Epithelial cell of esophagus (primary cell): ENCODE data around the gene NT5M.

ENCODE experiments used
- DNase-seq: peaks from one replicate; pipeline ENCODE4 v3.0.0; 2010; ENCODE audit warnings: low read depth
- H3K4me3 ChIP-seq: 2 replicates; pipeline ENCODE4 v1.5.1; 2011; ENCODE audit warnings: mild to moderate bottlenecking, low read length, control low read depth
- TF ChIP-seq, protein P1 (sequence below): IDR thresholded peaks from 2 replicates; pipeline ENCODE4 v1.5.1; 2011; ENCODE audit warnings: low read depth, mild to moderate bottlenecking, low read length, control low read depth, inconsistent platforms; ENCODE audit not compliant: insufficient read depth; ENCODE audit errors: missing control alignments

NT5M gene

GRCh38 chr17:17352836-17353624 lies 49.9 kb downstream of the NT5M start:
- DNase-seq: no peak
- TF ChIP-seq, protein P1, sequence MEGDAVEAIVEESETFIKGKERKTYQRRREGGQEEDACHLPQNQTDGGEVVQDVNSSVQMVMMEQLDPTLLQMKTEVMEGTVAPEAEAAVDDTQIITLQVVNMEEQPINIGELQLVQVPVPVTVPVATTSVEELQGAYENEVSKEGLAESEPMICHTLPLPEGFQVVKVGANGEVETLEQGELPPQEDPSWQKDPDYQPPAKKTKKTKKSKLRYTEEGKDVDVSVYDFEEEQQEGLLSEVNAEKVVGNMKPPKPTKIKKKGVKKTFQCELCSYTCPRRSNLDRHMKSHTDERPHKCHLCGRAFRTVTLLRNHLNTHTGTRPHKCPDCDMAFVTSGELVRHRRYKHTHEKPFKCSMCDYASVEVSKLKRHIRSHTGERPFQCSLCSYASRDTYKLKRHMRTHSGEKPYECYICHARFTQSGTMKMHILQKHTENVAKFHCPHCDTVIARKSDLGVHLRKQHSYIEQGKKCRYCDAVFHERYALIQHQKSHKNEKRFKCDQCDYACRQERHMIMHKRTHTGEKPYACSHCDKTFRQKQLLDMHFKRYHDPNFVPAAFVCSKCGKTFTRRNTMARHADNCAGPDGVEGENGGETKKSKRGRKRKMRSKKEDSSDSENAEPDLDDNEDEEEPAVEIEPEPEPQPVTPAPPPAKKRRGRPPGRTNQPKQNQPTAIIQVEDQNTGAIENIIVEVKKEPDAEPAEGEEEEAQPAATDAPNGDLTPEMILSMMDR: no peak

DNA sequence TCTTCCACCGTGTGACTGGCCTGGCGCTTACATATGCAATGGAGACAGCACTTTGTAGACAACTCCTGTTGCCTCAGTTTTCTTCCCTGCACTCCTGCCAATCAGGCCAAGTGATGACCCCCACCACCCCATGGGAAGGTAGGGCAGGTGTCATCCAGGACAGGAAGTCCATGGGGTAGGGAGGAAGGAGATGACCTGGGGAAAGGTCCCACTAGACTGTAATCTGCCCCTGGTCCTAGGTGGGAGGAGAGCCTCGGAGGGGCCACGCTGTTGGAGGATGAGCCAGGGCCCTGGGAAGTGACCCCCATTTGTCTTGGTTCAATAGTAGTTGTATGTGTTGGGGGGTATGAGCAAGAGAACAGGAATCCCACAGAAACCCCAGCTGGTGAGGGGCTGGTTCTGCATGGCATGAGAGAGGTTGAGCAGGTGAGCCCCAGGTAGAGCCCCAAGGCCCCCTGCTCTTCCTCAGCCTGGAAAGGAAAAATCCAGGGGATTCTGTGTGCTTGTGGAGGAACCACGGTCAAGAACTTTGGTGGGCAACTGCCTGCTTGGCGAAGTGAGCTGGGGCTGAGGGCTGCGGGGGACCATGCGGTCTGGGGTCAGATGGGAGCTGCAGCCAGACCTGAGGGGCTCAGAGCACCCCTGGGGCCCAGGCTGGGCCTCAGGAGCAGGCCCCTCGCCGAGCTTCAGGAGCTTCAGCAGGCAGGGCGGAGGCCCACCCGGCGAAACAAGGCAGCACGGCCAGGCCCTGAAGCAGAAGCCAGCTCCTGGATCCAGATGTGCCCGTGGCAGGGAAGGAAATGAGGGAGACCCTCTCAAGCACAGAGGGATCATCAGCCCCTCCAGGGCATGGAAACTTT lies 50.7 kb downstream of the NT5M start:
- no peak overlapping the region for H3K4me3 ChIP-seq
- TF ChIP-seq, protein P1: no peak
- no peak for DNase-seq

More at GRCh38 chr17:17352836-17353624, 49.9 kb downstream of the NT5M start:
- no peak overlapping the region for H3K4me3 ChIP-seq

- H3K4me3 ChIP-seq: no peak overlapping the region
- TF ChIP-seq, protein P1: peak; percentile 85
- DNase-seq: peak; percentile 72
Measured at GRCh38 chr17:17354560-17355349, 51.6 kb downstream of the NT5M start.

DNA sequence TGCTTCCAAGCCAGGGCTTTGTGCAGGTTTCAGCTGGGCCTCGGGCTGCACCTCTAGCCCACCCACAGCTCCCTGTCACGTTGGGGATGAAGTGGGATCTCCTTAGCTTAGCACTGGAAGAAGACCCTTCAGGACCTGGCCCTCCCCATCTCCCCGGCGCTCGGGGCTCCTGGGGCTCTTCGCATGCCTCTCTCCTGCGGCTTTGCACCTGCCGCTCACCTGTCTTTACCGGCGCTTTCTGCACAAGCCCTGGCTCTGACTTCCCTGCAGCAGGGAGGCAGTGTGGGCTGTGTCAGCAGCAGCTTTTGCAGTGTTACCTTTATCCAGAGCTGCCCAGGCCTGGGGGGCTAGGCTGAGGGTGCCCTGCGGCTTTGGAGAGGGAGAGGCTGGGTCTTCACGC lies 52.3 kb downstream of the NT5M start:
- DNase-seq: no peak
- TF ChIP-seq, protein P1: no peak

GRCh38 chr17:17356149-17356930 lies 53.2 kb downstream of the NT5M start:
- TF ChIP-seq, protein P1: peak; percentile 100
- H3K4me3 ChIP-seq: no peak overlapping the region
- DNase-seq: peak; percentile 83

More for the DNA sequence above, 52.3 kb downstream of the NT5M start:
- no peak overlapping the region for H3K4me3 ChIP-seq

- TF ChIP-seq, protein P1: no peak
- no peak for DNase-seq
- H3K4me3 ChIP-seq: no peak overlapping the region
Measured at GRCh38 chr17:17356931-17357270, 53.7 kb downstream of the NT5M start.
